AG09319 (cell line): Measurements from ENCODE around the gene TRIM17.
"Not testable (repeated sequence)": the region's sequence is repeated elsewhere in the genome, so short reads cannot be mapped to it uniquely, and the experiment has no call there.

ENCODE experiments used
- DNase-seq: peaks from one replicate; pipeline ENCODE4 v3.0.0-alpha.2; 2010; ENCODE audit warnings: low read depth; ENCODE audit errors: extremely low read depth
- CTCF ChIP-seq: IDR thresholded peaks from 2 replicates; pipeline ENCODE4 v1.5.1; 2011; ENCODE audit warnings: low read depth, mild to moderate bottlenecking, inconsistent platforms, low read length, moderate library complexity

The TRIM17 gene

GRCh38 chr1:228434689-228435088 lies 18.0 kb upstream of the TRIM17 start:
- DNase-seq = no peak
- TF ChIP-seq CTCF = no peak

- not testable (repeated sequence) for DNase-seq
Measured at GRCh38 chr1:228433337-228434053, 16.8 kb upstream of the TRIM17 start.

- no peak for DNase-seq
- TF ChIP-seq CTCF = no peak
Measured at GRCh38 chr1:228430243-228430642, 13.6 kb upstream of the TRIM17 start.

- DNase-seq = no peak
- TF ChIP-seq CTCF = no peak
Measured at GRCh38 chr1:228429698-228430097, 13.0 kb upstream of the TRIM17 start.

GRCh38 chr1:228429007-228429406 lies 12.3 kb upstream of the TRIM17 start:
- no peak for TF ChIP-seq CTCF
- DNase-seq = no peak

GRCh38 chr1:228428412-228428811 lies 11.8 kb upstream of the TRIM17 start:
- no peak for TF ChIP-seq CTCF
- DNase-seq = no peak

GRCh38 chr1:228426518-228427175 lies 10.0 kb upstream of the TRIM17 start:
- no peak for TF ChIP-seq CTCF
- no peak for DNase-seq
